Gastroesophageal sphincter (tissue), 4 donors: ENCODE results near the gene PSMB7. TPM values are rescaled to one million over a fixed set of nuclear protein-coding genes. Genes with fewer than 3 reads are reported as not detected.

ENCODE experiments used
- ATAC-seq: fragments of 150-250 bp; one replicate; pipeline ENCODE4 v1.9.1; 2016; ENCODE audit warnings: mild to moderate bottlenecking, moderate library complexity
- H3K27ac ChIP-seq, 4 donors: fragments of 200-600 bp; sonication (generic) in 3 of 4; 1 replicate in 3 of 4; 2 replicates in 1 of 4; pipeline ENCODE4 v1.5.1; 2016 to 2019
- H3K27me3 ChIP-seq: fragments of 200-600 bp; sonication (generic); one replicate; pipeline ENCODE4 v1.5.1; 2019
- H3K36me3 ChIP-seq, 2 donors: fragments of 200-600 bp; sonication (generic); one replicate each; pipeline ENCODE4 v1.5.1; 2019; ENCODE audit warnings: control low read depth in 1 of 2
- H3K4me1 ChIP-seq, 3 donors: fragments of 200-600 bp; sonication (generic); 1 replicate in 2 of 3; 2 replicates in 1 of 3; pipeline ENCODE4 v1.5.1; 2016 to 2019; ENCODE audit warnings: control low read depth in 2 of 3
- H3K4me3 ChIP-seq, 2 donors: fragments of 200-600 bp; sonication (generic); one replicate each; pipeline ENCODE4 v1.5.1; 2019; ENCODE audit warnings: mild to moderate bottlenecking in 1 of 2, moderate library complexity in 1 of 2
- H3K9me3 ChIP-seq, 3 donors: fragments of 200-600 bp; sonication (generic); one replicate each; pipeline ENCODE4 v1.5.1; 2017 to 2019; ENCODE audit warnings: control low read depth in 2 of 3
- CTCF ChIP-seq, 4 experiments: fragments of 200-600 bp in 2 of 4; fragments of 450-650 bp in 2 of 4; sonication (generic) in 1 of 4; IDR thresholded peaks; one replicate each; pipeline ENCODE4 v1.5.1; 2017 to 2019; ENCODE audit warnings: antibody characterized with exemption in 4 of 4, mild to moderate bottlenecking in 2 of 4, moderate library complexity in 2 of 4
- EP300 ChIP-seq: sonication (generic); formaldehyde crosslinking; IDR thresholded peaks from one replicate; pipeline ENCODE4 v1.6.1; 2017; ENCODE audit warnings: antibody characterized with exemption, mild to moderate bottlenecking
- POLR2A ChIP-seq, 2 donors: fragments of 450-650 bp; IDR thresholded peaks; one replicate each; pipeline ENCODE4 v1.6.1; 2017; ENCODE audit warnings: antibody characterized with exemption in 2 of 2, mild to moderate bottlenecking in 2 of 2, moderate library complexity in 1 of 2
- POLR2AphosphoS5 ChIP-seq: sonication (generic); formaldehyde crosslinking; IDR thresholded peaks from one replicate; pipeline ENCODE4 v1.6.1; 2017; ENCODE audit warnings: antibody characterized with exemption
- WGBS, 2 donors: methylation state at CpG; one replicate each; pipeline ENCODE4 v1.1.5; 2018; ENCODE audit warnings: low coverage in 1 of 2; 5-methylcytosine and 5-hydroxymethylcytosine counted together
- total RNA-seq, 4 donors: library from RNA; depleted of rRNA; stranded (reverse); fragments of >200 nt; gene quantifications; one replicate each; pipeline ENCODE4 v1.1.0, GENCODE V29; 2016

The PSMB7 gene
- total RNA-seq, 4 donors from 2014 or later: 116 to 152 (median 144) TPM

GRCh38 chr9:124348363-124348762, 66.9 kb downstream of the PSMB7 start:
- Histone ChIP-seq H3K27ac (no peak overlapping the region), H3K27me3 (no peaks in the 10 kb centered on the region), H3K36me3 (peaks cover 0 to 99% of the 10 kb centered on the region in 2 donors), H3K9me3 (no peaks in the 10 kb centered on the region), H3K4me3 (no peak overlapping the region), H3K4me1 (peaks cover 0 to 6% (median 3%) of the 10 kb centered on the region in 3 donors)
- 100% methylated on average over 1 to 3 of the region's 3 CpGs for WGBS, 2 donors
- no peak for TF ChIP-seq POLR2A (IDR thresholded peaks at IDR 0.05)
- TF ChIP-seq CTCF (IDR thresholded peaks at IDR 0.05): no peak
- TF ChIP-seq POLR2AphosphoS5: no peak
- TF ChIP-seq EP300: no peak
- no peak for ATAC-seq

GRCh38 chr9:124347968-124348358, 67.3 kb downstream of the PSMB7 start:
- Histone ChIP-seq H3K4me1 (peaks cover 0 to 10% (median 5%) of the 10 kb centered on the region in 3 donors), H3K4me3 (no peak overlapping the region), H3K27me3 (no peaks in the 10 kb centered on the region), H3K27ac (no peak overlapping the region), H3K9me3 (no peaks in the 10 kb centered on the region), H3K36me3 (peaks cover 0 to 95% of the 10 kb centered on the region in 2 donors)
- TF ChIP-seq POLR2A (IDR thresholded peaks at IDR 0.05) (no peak), POLR2AphosphoS5 (no peak), CTCF (IDR thresholded peaks at IDR 0.05) (no peak), EP300 (no peak)
- ATAC-seq: no peak
- 71 to 83% methylated on average over 2 to 5 of the region's 8 CpGs for WGBS, 2 donors

GRCh38 chr9:124347206-124347967, 67.9 kb downstream of the PSMB7 start:
- no peak overlapping the region for H3K4me3 ChIP-seq
- no peaks in the 10 kb centered on the region for H3K27me3 ChIP-seq
- TF ChIP-seq EP300 (no peak), CTCF (IDR thresholded peaks at IDR 0.05) (no peak), POLR2AphosphoS5 (no peak), POLR2A (IDR thresholded peaks at IDR 0.05) (no peak)
- no peaks in the 10 kb centered on the region for H3K9me3 ChIP-seq
- 90% methylated on average over 2 to 8 of the region's 26 CpGs for WGBS, 2 donors
- no peak overlapping the region for H3K27ac ChIP-seq
- H3K36me3 ChIP-seq: peaks cover 0 to 89% of the 10 kb centered on the region in 2 donors
- H3K4me1 ChIP-seq: peaks cover 0 to 16% (median 10%) of the 10 kb centered on the region in 3 donors
- no peak for ATAC-seq

GRCh38 chr9:124346347-124347163, 68.7 kb downstream of the PSMB7 start:
- ATAC-seq: no peak
- Histone ChIP-seq H3K4me1 (peaks cover 0 to 23% (median 11%) of the 10 kb centered on the region in 3 donors), H3K27me3 (no peaks in the 10 kb centered on the region), H3K9me3 (no peaks in the 10 kb centered on the region), H3K36me3 (peaks cover 0 to 89% of the 10 kb centered on the region in 2 donors), H3K4me3 (no peak overlapping the region), H3K27ac (no peak overlapping the region)
- TF ChIP-seq EP300 (no peak), CTCF (IDR thresholded peaks at IDR 0.05) (no peak), POLR2A (IDR thresholded peaks at IDR 0.05) (no peak), POLR2AphosphoS5 (no peak)
- 87% methylated on average over 3 of the region's 34 CpGs; no CpG with 5 or more reads in 1 of the 2 donors for WGBS, 2 donors
